Activated T-helper 1 cell treated with Interleukin-2 at 50 U/mL for 16 hours (primary cell): ENCODE results near the gene BBLN.
"Not testable (repeated sequence)": the region's sequence is repeated elsewhere in the genome, so short reads cannot be mapped to it uniquely, and the experiment has no call there.

ENCODE experiments used
- DNase-seq: peaks from one replicate; pipeline ENCODE4 v3.0.0-alpha.2; 2020; ENCODE audit warnings: low read depth

The BBLN gene

DNA sequence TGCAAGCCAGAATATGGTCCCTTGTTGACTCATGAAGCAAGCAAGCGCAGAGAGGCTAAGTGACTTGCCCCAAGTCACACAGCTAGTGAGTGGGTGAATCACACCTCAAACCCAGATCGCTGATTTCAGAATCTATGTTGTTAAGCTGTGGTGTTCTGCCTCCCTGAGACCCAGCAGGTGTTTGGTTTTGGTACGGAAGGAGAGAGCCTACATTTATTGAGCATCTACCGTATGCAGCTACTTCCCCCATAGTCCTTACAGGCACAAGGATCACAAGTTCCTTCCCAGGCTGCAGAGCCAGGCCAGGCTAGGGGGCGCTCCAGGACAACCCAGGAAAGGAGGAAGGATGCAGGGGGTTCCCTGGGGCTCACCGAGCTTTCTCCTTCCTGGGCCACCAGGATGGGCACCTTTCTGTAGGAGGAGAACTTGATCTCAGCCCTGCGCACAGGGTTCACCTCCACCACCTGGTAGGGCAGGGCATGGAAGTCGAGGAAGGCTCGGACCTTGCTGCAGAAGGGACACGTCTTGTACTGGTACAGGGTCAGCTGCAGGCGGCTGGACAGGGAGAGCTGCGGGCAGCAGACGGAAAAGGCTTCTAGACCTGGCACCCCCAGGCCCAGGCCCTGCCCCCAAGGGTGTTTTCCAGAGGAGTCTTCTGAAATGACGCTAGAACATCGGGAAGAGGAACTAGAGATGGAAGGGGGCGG, 35.0 kb upstream of the BBLN start:
- peak; percentile 23 for DNase-seq

DNA sequence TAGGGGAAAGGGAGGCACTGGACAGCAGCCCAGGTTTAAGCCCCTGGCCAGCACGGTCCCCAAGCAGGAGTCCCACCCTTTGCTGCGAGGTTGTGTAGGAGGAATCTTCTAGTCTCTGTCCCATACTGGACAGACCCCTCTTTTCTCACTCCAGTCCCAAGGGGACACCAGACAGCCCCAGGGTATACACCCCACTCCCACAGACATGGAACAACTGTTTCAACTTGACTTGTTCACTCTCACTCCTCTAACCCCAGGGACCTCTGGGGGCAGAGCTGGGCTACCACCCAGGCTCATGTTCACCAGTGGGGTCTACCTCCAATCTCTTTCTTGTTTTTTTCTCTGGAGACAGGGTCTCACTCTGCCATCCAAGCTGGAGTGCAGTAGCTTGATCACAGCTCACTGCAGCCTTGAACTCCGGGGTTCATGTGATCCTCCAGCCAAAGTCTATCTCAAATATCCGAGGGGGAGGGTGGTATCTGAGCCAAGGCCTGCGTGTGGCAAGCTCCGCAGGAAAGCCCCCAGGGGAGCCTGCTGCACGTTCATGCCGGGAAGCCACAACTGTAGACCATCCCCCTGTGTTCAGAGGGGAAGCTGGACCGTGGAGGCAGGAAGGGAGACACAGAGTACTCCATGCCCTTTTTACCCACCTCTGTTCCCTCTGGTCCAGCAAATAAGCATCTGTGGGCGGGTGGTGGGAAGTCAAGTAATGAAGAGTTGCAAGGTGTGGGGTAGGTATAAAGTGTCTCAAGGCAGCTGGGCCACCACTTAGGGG, 34.3 kb upstream of the BBLN start:
- DNase-seq = no peak

DNA sequence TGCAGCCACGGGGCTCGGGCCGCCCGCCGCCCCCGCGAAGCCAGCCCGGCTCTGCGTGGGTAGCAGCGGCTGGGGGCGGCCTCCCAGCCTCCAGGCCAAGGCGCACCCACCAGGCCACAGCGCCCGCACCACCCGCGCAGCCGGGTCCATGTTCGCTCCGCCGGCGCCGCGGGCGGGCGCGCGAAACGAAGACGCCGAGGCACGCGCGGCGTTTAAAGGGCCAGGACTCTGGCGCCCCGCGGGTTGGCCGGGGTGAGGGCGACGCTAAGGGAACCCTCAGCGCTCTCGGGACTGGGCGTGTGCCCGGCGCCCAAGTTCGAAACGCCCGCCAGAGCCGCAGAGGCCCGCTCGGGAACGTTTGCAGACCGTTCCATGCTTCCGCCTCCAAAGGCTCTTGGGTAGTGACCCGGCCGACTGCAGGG, 32.5 kb upstream of the BBLN start, which contains the start of gene PTGES2:
Gene PTGES2, minus strand, starts transcription at position 162 of the 422 bp plus-strand sequence. Its CDS starts 12 bp downstream, at position 150.
- DNase-seq = peak; percentile 68

DNA sequence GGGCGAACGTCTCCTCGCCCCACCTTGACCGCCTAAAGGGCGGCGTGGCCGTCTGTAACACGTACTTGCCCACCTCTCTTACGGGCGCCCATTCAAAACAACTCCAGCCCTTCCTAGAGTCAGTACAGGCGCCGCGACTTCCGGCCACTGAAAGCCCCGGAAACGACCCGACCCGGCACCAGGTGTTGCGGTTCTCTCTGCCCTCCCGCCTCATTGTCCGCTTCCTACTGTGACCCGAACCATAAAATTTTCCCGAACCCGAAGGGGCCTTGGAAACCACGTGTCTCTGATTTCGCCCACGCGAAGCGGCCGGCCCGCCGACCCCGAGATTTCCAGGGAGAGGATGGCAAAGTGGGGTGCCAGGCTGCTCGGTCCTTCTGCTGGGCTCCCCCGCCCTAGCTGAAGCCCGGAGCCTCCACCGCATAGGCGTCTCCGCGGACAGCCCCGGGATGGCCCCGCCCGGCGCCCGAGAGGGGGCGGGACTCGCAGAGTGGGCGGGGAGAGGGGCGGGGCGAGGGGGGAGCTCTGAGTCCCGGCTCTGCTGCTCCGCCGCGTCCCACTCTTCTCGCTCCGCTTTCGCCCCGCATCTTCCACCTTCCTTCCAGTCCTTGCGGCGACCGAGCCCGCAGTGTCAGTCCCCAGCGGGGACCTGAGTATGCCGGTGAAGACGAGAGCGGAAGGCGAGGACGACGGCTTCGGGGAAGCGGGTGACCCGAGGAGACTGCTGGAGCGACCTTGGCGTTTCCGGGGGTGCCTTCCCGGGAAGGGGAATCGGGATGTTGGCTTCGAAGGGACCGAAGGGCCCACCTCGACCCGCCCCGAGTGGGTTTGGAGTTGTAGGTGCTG, 31.9 kb upstream of the BBLN start:
- peak; percentile 78 for DNase-seq

DNA sequence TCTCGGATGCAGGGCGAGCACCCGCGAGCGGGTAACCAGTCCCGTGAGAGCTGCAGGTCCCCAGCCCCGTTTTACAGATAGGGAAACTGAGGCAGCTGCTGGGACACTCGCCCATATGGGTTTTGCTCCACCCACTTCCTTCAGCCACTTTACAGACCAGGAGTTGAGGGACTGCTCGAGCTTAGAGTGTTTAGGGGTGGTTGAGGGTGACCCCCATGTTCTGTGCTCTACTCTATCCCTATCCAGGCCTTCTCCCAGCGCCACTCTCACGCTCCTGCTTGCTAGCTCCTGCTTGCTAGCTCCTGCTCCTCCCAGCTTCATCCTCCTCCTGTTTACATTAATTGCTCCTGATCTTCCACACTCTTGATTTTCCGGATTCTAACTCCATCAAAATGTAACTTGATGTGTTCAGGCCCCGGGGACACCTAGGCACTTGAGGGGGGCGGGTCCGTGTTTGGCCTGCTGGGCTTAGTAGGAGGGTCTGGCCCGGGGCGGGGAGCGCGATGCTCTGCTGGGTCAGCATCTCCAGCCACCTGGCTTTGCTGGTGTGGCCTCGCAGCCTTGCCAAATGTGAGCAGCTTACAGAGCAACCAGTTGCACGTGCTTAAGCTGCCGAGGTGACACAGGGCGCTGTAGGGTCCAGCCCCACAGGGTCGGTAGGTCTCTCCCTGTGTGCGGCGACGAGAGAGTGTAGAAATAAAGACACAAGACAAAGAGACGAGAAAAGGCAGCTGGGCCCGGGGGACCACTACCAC, 31.1 kb upstream of the BBLN start:
- no peak for DNase-seq

DNA sequence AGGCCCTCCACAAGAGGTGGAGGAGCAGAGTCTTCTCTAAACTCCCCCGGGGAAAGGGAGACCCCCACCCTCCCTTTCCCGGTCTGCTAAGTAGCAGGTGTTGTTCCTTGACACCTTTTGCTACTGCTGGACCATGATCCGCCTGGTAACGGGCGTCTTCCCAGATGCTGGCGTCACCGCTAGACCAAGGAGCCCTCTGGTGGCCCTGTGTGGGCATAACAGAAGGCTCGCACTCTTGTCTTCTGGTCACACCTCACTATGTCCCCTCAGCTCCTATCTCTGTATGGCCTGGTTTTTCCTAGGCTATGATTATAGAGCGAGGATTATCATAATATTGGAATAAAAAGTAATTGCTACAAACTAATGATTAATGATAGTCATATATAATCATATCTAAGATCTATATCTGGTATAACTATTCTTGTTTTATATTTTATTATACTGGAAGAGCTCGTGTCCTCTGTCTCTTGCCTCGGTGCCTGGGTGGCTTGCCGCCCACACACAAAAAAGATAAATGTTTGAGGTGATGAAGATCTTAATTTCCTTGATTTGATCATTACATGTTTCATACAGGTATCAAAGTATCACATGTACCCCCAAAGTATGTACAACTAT, 30.0 kb upstream of the BBLN start:
- DNase-seq = peak; percentile 23

DNA sequence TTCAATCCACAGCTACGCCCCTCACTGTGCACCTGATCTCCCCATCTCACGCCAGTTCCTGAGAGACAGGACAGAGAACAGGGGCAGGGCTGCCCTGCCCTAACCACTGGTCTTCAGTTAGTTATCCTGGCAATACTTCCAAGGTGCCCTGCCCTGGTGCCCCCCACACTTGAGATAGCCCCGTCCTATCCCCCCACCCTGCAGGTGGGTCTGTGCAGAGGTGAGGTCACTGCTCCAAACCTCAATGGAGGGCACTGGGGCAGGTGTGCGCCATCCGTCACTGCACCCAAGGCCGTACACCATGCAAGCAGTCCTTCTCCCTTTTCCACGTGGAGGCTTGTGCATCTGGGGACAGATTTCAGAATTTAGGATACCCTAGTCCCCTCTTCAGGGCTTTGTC, 29.4 kb upstream of the BBLN start:
- DNase-seq = not testable (repeated sequence)

DNA sequence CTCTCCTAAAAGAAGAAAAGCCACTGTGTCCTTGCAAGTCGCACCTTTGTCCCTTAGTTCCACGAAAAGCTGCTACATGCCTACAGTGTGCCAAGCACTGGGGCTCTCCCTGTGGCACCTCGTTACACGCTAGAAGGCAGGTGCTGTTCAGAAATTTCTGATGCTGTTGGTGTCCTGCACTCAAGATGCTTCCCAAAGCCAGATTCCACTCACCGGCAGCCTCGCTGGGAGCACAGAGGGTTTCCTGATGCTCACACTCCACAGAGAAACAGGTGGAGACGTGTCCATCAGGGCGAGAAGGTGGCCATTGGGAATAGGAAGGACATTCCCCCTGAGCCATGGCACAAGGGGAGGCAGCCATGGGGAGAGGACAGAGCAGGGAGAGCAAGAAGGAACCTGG, 28.7 kb upstream of the BBLN start:
- DNase-seq = not testable (repeated sequence)

DNA sequence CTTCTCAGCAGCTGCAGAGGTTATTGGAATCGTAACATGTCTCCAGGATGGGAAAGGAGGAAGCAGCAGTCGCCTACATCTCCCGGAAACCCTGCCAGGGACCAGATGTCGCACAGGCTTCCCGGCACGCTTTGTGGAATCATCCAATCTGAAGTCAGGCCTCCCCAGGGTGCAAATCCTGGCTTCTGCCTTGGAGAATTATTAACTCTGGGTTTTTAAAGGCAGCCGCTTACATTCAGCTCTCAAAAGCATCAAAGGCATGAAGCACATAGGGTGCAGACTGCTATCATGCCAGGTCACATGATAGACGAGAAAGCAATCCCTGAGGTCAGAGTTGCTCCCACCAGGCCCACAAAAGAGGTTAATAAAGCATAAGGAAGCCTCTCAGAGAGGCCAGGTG, 27.9 kb upstream of the BBLN start:
- not testable (repeated sequence) for DNase-seq

DNA sequence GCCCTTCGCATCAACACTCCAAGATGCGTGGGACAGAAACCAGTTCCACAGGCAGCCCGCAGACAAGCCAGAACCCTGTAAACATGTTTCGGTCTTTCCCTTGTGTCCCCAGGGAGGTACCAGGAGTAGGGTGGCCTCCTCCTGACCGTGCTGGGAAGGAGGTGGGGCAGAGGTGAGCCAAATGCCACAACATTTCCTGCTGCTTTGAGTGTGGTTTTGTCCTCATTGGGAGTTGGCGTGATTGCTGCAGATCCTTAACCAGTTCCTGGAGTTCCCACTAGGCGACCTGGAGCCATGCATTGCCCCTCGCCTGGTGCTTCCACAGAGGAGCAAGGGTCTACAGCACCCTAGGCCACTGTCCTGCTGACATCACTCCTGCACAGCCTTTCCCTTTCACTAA, 24.5 kb upstream of the BBLN start:
- not testable (repeated sequence) for DNase-seq

DNA sequence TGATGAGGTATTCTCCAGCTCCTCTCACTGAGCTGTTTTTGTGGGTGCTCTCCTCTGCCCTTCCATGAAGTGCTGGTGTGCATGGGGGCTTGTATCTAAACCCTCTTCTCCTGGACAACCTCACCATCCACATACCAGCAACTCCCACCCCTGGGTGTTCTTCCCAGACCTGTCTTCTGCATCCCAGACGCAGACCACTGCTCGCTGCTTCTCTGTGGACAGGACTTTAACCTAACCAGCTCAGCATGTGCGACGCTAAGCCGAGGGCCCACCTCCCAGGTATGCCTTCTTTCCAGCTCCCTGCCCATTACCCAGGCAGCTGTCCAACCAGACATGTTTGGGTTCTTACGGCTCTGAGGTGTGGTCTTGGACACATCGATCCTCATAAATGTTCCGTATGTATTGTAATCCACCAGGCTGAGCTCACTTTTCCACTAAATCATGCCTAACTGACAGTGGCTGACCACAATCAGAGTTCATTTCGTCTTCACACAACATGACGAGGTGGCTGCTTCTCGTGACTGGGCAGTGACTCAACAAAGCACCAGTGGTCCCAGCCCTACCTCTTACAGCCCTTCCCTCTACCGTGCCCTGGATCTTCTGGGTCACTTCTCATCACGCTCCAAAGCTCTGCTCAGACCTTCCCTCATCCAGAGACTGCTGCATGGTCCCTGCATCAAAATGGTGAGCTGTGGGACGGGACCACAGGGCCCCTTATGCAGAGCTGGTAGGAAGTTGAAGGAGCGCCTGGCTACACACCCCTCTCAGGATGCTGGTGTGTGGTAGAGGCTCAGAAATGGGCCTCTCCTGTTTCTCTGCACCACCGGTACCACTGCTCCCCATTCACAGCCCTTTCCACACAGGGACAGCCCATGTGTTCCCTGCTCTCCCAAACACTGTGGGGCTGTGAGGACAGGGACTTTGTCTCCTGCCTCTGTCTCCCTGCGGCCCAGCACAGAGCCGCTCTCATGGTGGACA, 23.0 kb upstream of the BBLN start:
- DNase-seq = no peak

DNA sequence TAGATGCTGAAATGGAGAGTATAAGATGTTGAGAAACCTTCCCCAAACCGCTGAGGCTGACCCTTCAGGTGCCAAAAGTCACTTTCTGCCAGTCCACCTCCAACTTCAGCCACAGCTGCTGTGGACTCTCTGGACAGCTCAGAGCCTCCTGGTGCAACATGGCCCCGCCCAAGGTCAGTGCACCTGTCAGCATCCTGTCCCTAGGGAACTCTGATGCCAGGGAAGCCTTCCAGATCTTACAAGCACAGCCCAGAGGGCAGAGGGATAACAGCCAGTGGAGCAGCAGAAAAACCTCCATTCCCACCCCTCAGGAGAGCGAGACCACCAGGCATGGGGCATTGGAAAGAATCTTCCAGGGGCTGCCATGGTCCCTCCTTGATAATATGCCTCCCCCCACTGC, 22.1 kb upstream of the BBLN start:
- no peak for DNase-seq

DNA sequence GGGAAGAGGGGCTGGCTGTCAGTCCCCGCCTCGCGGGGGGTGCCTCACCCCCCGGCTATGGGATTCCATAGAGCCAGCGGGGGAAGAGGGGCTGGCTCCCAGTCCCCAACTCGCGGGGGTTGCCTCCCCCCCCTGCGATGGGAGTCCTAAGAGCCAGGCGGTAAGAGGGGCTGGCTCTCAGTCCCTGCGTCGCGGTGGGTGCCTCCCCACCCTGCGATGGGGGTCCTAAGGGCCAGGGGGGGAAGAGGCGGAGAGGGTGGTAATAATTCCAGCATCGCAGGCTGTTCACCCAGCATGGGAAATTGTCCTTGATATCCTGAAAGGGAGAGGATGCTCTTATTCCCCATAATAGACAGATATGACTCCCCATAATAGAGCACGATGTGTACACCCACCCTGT, 20.4 kb upstream of the BBLN start:
- no peak for DNase-seq

DNA sequence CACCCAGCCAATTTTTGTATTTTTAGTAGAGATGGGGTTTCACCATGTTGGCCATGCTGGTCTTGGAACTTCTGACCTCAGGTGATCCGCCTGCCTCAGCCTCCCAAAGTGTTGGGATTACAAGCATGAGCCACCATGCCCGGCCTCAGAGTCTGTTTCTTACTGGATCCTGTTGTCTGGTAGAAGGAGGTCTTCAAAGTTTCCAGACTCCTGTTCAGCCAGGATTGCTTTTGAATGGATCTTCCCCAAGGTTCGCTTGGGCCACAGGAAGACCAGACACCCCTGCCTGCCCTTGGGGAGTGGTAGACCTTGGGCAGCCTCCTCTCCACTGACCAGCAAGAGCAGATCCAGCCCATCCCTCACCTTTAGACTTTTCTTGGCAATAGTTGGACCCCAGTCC, 18.5 kb upstream of the BBLN start:
- DNase-seq = no peak

DNA sequence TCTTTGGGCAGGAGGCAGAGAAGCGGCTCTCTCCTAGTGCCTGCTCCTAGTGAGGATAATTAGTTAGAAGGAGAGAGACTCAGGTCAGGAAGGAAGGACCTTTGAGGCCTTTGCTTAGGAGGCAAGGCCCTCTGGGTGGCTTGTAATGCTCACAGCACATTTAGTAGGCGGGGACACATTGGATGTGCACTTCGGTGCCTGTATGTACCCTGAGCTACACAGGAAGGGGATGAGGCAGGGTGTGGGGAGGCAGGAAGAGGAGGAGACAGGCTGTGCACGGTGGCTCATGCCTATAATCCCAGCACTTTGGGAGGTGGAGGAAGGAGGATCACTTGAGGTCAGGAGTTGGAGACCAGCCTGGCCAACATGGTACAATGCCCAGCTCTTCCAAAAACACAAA, 18.0 kb upstream of the BBLN start:
- DNase-seq = no peak

DNA sequence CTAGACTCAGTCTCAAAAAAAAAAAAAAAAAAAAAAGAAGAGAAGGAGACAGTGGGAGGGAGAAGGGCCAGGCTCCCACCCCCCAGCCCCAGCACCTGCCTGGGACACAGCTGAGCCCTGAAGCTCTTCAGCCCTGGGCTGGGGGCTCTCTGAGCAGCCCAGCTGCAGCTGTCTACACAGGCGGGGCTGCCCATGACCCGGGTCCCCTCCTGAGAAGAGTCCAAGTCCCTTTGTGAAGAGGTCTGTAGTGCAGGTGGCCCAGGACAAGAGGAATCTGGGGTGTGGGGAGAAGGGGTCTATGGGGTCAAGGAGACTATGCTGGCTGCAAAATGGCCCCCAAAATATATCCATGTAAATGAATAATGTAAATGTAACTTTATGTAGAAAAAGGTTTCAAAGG, 17.5 kb upstream of the BBLN start:
- DNase-seq = no peak

DNA sequence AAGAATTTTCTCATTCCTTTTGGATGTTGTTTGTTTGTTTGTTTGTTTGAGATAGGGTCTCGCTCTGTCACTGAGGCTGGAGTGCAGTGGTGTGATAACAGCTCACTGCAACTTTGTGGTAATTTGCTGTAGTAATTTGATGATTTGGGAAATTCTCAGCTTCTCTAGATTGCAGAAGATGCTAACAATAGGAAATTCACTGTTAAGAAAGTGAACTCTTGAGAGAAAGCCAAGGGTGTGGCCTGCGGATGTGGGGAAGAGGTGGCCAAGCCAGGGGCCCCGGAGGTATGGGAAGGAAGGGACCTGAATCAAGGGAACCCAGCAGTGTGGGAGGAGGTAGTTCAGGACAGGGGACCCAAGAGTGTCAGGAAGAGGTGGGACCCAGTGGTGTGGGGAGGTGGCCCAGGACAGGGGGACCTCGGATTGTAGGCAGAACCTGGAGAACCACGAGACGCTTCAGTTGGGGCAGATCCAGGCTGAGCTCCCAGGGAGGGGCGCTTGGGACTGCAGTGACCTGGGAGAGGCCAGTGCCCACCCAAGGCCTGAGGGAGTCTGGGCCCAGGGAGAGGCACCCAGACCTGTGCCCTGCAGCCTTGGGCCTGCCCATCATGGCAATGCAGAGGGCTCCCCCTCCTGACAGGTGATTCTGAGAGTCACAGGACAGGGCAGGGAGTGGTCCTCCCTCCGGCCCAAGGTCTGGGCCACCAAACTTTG, 16.4 kb upstream of the BBLN start:
- DNase-seq = no peak

DNA sequence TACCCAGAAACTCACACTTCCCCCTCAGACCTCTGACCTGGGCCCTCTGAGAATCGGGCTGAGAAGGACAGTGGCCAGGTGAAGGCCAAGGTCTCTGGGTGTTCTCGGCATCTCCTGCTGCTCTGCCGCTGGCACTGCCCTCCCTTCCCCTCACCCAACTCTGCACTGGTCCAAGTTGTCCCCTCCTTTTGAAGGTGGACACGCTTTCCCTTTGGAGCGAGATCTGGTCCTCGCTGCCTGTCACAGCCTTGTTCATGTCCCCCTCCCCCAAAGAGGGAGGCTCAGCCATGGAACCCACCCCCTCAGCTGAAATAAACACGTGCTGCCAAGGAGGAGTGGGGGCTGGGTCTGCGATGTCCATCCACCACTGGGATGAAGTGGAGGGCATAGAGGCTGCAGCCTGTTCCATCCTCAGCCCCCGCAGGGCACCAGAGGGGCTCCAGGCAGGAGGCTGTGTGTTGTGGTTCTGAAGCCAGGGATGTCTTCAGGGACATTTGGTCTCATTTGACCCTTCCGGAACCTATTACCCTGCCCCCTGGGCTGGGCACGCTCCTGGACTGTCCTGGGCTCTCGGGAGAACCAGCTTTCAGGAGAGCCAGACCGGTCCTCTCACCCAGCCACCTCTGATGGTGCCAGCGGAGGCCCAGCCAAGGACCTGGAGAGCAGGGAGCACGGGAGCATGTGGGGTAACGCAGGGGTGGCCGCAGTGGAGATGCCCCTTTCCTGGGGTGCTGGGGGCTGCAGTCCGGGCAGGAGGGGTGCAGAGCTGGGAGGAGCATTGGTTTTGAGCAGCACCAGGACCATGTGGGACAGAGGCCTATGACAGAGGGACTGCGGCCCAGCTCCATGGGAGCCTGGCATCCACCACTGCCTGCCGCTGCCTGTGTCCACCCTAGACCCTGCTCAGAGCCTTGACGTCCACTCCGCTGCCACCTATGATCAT, 15.6 kb upstream of the BBLN start:
- DNase-seq = no peak
